ENCODE data around the gene TMEM132E.

DNA sequence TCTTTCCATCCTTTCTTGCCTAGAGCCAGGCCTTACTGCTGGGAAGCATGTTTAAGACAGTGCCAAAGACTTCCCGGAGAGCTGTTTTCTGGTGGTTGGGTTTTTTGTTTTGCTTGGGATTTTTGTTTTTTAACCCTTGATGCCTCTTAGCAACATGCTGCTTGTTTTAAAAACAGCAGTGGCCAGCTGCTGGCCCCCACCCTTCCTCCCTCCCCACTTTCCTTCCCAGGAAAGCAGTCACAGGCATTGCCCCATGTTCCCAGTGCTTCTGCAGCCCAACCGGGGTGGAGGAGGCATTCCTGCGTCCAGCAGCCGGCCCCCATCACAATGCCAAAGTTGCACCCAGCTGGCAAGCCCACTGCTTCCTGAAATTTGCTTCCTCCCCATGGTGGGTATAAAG lies 12.6 kb downstream of the TMEM132E start:
- no peak for TF ChIP-seq RAD21 (IDR thresholded peaks at IDR 0.05; ENCODE audit: low read length)
- TF ChIP-seq, protein P1, sequence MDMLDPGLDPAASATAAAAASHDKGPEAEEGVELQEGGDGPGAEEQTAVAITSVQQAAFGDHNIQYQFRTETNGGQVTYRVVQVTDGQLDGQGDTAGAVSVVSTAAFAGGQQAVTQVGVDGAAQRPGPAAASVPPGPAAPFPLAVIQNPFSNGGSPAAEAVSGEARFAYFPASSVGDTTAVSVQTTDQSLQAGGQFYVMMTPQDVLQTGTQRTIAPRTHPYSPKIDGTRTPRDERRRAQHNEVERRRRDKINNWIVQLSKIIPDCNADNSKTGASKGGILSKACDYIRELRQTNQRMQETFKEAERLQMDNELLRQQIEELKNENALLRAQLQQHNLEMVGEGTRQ (IDR thresholded peaks at IDR 0.05; ENCODE audit: low read depth, low read length): no peak
- no peak for TF ChIP-seq BHLHE40 (IDR thresholded peaks at IDR 0.05; ENCODE audit: low read depth, low read length)
- TF ChIP-seq, protein P2, sequence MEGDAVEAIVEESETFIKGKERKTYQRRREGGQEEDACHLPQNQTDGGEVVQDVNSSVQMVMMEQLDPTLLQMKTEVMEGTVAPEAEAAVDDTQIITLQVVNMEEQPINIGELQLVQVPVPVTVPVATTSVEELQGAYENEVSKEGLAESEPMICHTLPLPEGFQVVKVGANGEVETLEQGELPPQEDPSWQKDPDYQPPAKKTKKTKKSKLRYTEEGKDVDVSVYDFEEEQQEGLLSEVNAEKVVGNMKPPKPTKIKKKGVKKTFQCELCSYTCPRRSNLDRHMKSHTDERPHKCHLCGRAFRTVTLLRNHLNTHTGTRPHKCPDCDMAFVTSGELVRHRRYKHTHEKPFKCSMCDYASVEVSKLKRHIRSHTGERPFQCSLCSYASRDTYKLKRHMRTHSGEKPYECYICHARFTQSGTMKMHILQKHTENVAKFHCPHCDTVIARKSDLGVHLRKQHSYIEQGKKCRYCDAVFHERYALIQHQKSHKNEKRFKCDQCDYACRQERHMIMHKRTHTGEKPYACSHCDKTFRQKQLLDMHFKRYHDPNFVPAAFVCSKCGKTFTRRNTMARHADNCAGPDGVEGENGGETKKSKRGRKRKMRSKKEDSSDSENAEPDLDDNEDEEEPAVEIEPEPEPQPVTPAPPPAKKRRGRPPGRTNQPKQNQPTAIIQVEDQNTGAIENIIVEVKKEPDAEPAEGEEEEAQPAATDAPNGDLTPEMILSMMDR (conservative IDR thresholded peaks at IDR 0.05; ENCODE audit: low read depth, low read length): no peak
- TF ChIP-seq RCOR1 (IDR thresholded peaks at IDR 0.05; ENCODE audit: insufficient replicate concordance, low read length): no peak
- TF ChIP-seq POLR2A (IDR thresholded peaks at IDR 0.05; ENCODE audit: low read depth, low read length): no peak
- TF ChIP-seq RFX5 (IDR thresholded peaks at IDR 0.05; ENCODE audit: low read depth, low read length): no peak
- TF ChIP-seq CHD1 (IDR thresholded peaks at IDR 0.05; ENCODE audit: low read depth, low read length): no peak
- TF ChIP-seq CEBPB (IDR thresholded peaks at IDR 0.05; ENCODE audit: low read depth, low read length): no peak
- TF ChIP-seq NFE2L2 (IDR thresholded peaks at IDR 0.05; ENCODE audit: low read depth, low read length): no peak
- no peak for TF ChIP-seq SMC3 (IDR thresholded peaks at IDR 0.05; ENCODE audit: low read depth, low read length)
- no peak for TF ChIP-seq MAFK (IDR thresholded peaks at IDR 0.05; ENCODE audit: low read depth, low read length)
- TF ChIP-seq, protein P3, sequence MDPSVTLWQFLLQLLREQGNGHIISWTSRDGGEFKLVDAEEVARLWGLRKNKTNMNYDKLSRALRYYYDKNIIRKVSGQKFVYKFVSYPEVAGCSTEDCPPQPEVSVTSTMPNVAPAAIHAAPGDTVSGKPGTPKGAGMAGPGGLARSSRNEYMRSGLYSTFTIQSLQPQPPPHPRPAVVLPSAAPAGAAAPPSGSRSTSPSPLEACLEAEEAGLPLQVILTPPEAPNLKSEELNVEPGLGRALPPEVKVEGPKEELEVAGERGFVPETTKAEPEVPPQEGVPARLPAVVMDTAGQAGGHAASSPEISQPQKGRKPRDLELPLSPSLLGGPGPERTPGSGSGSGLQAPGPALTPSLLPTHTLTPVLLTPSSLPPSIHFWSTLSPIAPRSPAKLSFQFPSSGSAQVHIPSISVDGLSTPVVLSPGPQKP (IDR thresholded peaks at IDR 0.05; ENCODE audit: borderline replicate concordance, low read depth, low read length): no peak

Measured in IMR-90 (cell line).